ENCODE results near the gene HMGXB3.
A peak's percentile ranks its signal among the peaks of the same experiment; 100 is the strongest.

HMGXB3 gene

DNA sequence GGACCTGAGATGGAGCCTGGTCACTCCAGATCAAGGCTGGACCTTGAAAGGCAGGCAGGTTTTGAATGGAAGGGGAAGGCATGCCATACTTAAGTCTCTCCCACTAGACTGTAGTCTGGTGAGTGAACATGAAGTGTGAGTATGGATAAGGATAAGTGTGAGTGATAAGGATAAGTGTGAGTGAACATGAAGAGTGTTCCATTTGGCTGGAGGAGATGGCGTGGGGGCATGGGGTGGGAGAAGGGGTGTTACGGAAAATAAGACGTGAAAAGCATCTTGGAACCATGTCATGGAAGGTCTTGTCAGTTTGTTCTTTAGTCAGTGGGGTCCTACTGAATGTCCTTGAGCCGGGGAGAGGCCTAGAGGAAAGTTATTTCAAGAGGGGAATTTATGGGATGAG, 32.8 kb downstream of the HMGXB3 start:
- H3K36me3 ChIP-seq: peaks cover 99% of the 10 kb centered on the region

GRCh38 chr5:150034662-150035061, 34.1 kb downstream of the HMGXB3 start:
- Histone ChIP-seq H3K9ac (no peak overlapping the region), H3K4me2 (peak overlapping the region; percentile 29), H3K4me3 (no peak overlapping the region), H3K36me3 (peaks cover 98% of the 10 kb centered on the region), H3K9me3 (no peaks in the 10 kb centered on the region), H4K20me1 (peaks cover 20% of the 10 kb centered on the region; the same call in 1 of the 2 replicates), H3K4me1 (peaks cover 26% of the 10 kb centered on the region), H3K27me3 (no peaks in the 10 kb centered on the region), H3K27ac (no peak overlapping the region)
- TF ChIP-seq Cebpa-rat (IDR thresholded peaks at IDR 0.05): no peak

More for the DNA sequence above, 32.8 kb downstream of the HMGXB3 start:
- Histone ChIP-seq H3K4me3 (no peak overlapping the region), H3K27me3 (no peaks in the 10 kb centered on the region), H3K4me1 (peaks cover 20% of the 10 kb centered on the region), H3K4me2 (no peak overlapping the region), H3K9me3 (no peaks in the 10 kb centered on the region), H3K27ac (no peak overlapping the region), H3K9ac (no peak overlapping the region), H4K20me1 (peaks cover 20% of the 10 kb centered on the region; the same call in 1 of the 2 replicates)
- no peak for TF ChIP-seq Cebpa-rat (IDR thresholded peaks at IDR 0.05)

- Histone ChIP-seq H3K9me3 (no peaks in the 10 kb centered on the region), H4K20me1 (peaks cover 20% of the 10 kb centered on the region; the same call in 1 of the 2 replicates), H3K36me3 (peaks cover 97% of the 10 kb centered on the region), H3K4me1 (peaks cover 26% of the 10 kb centered on the region), H3K4me3 (no peak overlapping the region), H3K27me3 (no peaks in the 10 kb centered on the region), H3K27ac (no peak overlapping the region), H3K9ac (no peak overlapping the region), H3K4me2 (peak overlapping the region; percentile 29)
- no peak for TF ChIP-seq Cebpa-rat (IDR thresholded peaks at IDR 0.05)
Observed at GRCh38 chr5:150035139-150035895, 34.8 kb downstream of the HMGXB3 start.

GRCh38 chr5:150036513-150036912, 36.0 kb downstream of the HMGXB3 start:
- H3K4me3 ChIP-seq: no peak overlapping the region
- no peak for TF ChIP-seq Cebpa-rat (IDR thresholded peaks at IDR 0.05)
- no peak overlapping the region for H3K9ac ChIP-seq
- no peak overlapping the region for H3K4me2 ChIP-seq
- peaks cover 20% of the 10 kb centered on the region; the same call in 1 of the 2 replicates for H4K20me1 ChIP-seq
- H3K9me3 ChIP-seq: no peaks in the 10 kb centered on the region
- H3K27me3 ChIP-seq: no peaks in the 10 kb centered on the region
- peaks cover 97% of the 10 kb centered on the region for H3K36me3 ChIP-seq
- peaks cover 26% of the 10 kb centered on the region for H3K4me1 ChIP-seq
- H3K27ac ChIP-seq: no peak overlapping the region

DNA sequence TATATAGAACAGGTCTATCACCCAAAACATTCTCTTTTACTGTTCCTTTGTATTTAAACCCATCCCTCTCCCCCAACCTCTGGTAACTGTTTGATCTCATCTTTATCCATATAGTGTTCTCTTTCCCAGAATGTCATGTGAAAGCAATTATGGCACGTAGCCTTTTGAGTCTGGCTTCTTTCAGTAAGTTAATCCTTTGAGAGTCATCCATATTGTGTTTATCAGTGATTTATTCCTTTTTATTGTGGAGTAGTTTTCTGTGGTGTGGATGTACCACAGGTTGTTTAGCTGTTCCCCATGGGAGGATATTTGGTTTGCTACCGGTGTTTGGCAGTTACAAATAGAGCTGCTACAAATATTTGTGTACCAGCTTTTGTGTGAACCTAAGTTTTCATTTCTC, 38.0 kb downstream of the HMGXB3 start:
- Histone ChIP-seq H3K4me2 (peak overlapping the region; percentile 34), H4K20me1 (peaks cover 20% of the 10 kb centered on the region; the same call in 1 of the 2 replicates), H3K4me1 (peaks cover 31% of the 10 kb centered on the region), H3K9ac (no peak overlapping the region), H3K9me3 (no peaks in the 10 kb centered on the region), H3K36me3 (peaks cover 97% of the 10 kb centered on the region), H3K4me3 (no peak overlapping the region), H3K27me3 (no peaks in the 10 kb centered on the region), H3K27ac (no peak overlapping the region)
- no peak for TF ChIP-seq Cebpa-rat (IDR thresholded peaks at IDR 0.05)

- Histone ChIP-seq H3K4me1 (peaks cover 27% of the 10 kb centered on the region), H3K4me2 (no peak overlapping the region), H3K9ac (no peak overlapping the region), H3K27me3 (no peaks in the 10 kb centered on the region), H3K4me3 (no peak overlapping the region), H3K36me3 (peaks cover 96% of the 10 kb centered on the region), H3K27ac (no peak overlapping the region), H4K20me1 (no peaks in the 10 kb centered on the region), H3K9me3 (no peaks in the 10 kb centered on the region)
- TF ChIP-seq Cebpa-rat (IDR thresholded peaks at IDR 0.05): no peak
Observed at GRCh38 chr5:150042459-150042858, 41.9 kb downstream of the HMGXB3 start.

DNA sequence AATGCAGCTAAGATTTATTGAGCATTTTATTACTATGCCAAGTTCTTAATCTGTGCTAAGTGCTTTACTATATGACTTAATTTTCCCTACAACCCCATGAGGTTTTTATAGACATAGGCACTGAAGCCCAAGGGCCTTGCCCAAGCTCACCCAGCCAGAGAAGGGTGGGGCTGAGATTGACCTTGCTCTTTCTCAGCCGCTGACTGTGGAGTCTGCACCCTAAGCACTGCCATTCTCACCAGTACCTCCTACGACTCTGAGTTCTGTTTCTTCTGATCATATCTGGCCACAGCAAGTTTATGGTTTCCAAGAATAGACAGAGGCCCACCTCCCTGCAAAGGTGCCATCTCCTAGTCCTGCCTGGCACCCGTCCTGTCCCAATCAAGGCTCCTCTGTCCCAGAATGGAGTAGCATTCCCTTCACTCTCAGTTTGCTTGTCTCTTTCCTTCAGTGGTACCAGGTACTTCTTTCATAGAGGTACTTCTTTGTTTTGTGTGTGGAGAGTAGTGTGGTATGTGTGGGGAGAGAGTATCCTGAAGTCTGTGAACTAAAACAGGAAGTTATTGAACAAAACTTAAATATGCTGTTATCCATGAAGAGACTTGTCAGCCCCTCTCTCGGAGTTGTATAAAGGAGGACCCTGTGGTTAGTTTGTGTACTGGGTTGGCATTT, 43.3 kb downstream of the HMGXB3 start:
- no peak for TF ChIP-seq Cebpa-rat (IDR thresholded peaks at IDR 0.05)
- Histone ChIP-seq H3K9me3 (no peaks in the 10 kb centered on the region), H3K4me3 (no peak overlapping the region), H3K4me1 (peaks cover 17% of the 10 kb centered on the region), H3K27ac (peak overlapping the region; percentile 2; the same call in 1 of the 2 replicates), H3K36me3 (peaks cover 96% of the 10 kb centered on the region), H3K27me3 (no peaks in the 10 kb centered on the region), H3K9ac (no peak overlapping the region; the same call in 1 of the 2 replicates), H3K4me2 (peak overlapping the region; percentile 31), H4K20me1 (no peaks in the 10 kb centered on the region)

GRCh38 chr5:150044329-150044681, 43.8 kb downstream of the HMGXB3 start:
- H3K9me3 ChIP-seq: no peaks in the 10 kb centered on the region
- TF ChIP-seq Cebpa-rat (IDR thresholded peaks at IDR 0.05): no peak
- H3K4me2 ChIP-seq: peak overlapping the region; percentile 31
- H3K27ac ChIP-seq: peak overlapping the region; percentile 2; the same call in 1 of the 2 replicates
- H3K4me3 ChIP-seq: no peak overlapping the region
- no peak overlapping the region for H3K9ac ChIP-seq
- H3K36me3 ChIP-seq: peaks cover 97% of the 10 kb centered on the region
- no peaks in the 10 kb centered on the region for H4K20me1 ChIP-seq
- H3K4me1 ChIP-seq: peaks cover 16% of the 10 kb centered on the region
- no peaks in the 10 kb centered on the region for H3K27me3 ChIP-seq

DNA sequence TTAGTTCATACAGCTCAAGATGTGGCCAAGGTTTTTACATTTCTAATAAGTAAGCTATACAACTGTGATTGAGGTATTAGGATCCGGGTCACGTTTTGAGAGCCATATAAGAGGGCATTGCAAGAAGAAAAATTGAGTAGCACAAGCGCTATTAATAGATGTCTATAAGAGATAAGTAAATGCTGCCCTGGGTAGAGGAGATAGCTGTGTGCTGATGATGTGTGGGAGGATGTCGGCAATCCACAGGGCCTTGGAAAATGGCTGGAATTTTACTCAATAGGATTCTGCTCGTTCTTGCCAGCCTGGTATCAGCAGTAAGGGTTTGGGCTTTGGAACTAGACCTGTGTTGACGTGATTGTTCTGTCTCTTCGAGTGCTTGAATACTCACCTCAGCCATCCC, 44.2 kb downstream of the HMGXB3 start:
- Histone ChIP-seq H3K27ac (no peak overlapping the region), H3K9ac (no peak overlapping the region), H4K20me1 (no peaks in the 10 kb centered on the region), H3K4me3 (no peak overlapping the region), H3K36me3 (peaks cover 98% of the 10 kb centered on the region), H3K9me3 (no peaks in the 10 kb centered on the region), H3K27me3 (no peaks in the 10 kb centered on the region), H3K4me2 (no peak overlapping the region), H3K4me1 (peaks cover 16% of the 10 kb centered on the region)
- no peak for TF ChIP-seq Cebpa-rat (IDR thresholded peaks at IDR 0.05)

- Histone ChIP-seq H3K9ac (no peak overlapping the region), H3K4me2 (no peak overlapping the region), H3K4me3 (no peak overlapping the region), H3K27me3 (no peaks in the 10 kb centered on the region; the same call in 1 of the 2 replicates), H3K4me1 (peaks cover 16% of the 10 kb centered on the region), H4K20me1 (0 out of 2 replicates have a peak, but pooled peaks cover 4% of the 10 kb centered on the region), H3K9me3 (no peaks in the 10 kb centered on the region), H3K36me3 (peaks cover 99% of the 10 kb centered on the region), H3K27ac (no peak overlapping the region)
- no peak for TF ChIP-seq Cebpa-rat (IDR thresholded peaks at IDR 0.05)
Observed at GRCh38 chr5:150045549-150045948, 45.0 kb downstream of the HMGXB3 start.
